Measurements from ENCODE around the gene IRF7.

The IRF7 gene

DNA sequence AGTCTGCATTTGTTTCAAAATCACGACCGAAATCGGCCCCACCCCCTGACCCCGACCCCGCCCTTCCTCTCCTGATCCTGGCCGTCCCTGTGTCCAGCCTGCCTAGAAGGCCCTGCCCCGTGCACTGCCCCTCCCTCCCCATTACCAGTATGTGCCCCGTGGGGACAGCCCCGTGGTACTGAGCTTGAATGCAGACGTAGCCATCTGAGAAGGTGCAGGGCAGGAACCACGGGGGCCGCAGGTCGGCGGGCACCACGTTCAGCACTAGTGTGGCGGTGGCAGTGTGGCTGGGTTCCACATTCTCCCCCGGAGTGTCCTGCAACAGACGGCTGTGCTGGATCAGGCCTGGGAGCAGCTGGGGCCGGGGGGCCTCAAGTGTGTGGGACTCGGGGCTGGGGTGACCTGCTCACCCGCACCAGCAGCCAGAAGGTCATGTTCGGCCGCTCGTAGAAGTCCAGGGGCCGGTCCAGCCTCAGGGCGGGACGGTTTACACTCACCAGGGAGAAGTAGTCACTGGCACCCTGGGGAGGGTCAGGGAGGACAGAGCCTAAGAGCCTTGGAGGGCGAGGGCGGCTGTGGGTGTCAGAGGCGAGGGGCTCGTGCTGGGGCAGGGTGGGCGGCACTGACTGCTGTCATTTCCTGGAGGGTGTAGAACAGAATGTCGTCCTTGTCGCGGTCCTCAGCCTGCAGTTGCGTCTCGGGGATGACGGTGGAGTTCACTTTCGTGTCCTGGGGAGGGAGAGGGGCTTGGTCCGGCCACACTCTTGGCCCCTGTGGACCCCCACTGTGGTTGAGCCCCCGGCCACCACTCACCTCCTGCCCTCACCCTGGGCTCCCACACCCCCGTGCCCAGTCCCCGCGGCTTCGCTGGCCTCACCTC, 5.4 kb upstream of the IRF7 start:
- no peak for DNase-seq

DNA sequence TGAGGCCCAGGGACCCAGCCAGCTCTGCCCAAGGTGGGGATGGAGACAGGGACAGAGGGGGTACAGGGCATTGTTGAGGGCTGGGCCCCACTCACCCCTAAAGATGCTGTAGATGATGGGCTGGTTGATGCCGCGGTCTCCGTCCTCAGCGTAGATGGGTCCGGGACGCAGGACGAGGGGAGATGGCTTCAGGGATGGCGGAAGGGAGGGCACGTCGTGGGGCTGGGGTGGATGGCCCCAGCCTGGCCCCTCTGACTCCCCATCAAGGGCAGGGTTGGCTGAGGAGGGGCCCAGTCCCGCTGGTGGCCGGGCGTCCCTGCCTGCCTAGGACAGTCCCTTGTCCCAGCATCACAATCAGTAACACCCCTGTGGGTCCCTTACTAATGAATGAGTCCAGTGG, 4.5 kb upstream of the IRF7 start:
- no peak for DNase-seq

DNA sequence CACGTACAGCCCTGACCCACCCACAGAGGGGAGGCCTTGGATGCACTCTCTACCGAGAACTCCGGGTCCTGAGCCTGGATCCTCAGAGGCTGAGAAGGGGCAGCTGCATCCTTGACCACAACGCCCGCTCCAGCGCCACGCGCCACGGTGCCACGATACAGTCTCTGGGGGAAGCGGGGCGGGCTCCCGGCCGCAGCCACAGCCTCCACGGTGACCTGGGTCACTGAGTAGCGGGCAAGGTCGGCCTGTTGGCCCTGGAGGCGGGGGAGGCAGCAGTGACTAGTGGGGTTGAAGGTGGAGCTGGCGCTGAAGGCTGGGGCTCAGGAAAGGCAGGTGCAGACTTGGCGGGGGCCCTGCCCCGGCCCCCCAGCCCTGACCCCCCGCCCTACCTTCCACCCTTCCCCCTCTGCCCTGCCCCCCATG, 3.9 kb upstream of the IRF7 start:
- no peak for DNase-seq

DNA sequence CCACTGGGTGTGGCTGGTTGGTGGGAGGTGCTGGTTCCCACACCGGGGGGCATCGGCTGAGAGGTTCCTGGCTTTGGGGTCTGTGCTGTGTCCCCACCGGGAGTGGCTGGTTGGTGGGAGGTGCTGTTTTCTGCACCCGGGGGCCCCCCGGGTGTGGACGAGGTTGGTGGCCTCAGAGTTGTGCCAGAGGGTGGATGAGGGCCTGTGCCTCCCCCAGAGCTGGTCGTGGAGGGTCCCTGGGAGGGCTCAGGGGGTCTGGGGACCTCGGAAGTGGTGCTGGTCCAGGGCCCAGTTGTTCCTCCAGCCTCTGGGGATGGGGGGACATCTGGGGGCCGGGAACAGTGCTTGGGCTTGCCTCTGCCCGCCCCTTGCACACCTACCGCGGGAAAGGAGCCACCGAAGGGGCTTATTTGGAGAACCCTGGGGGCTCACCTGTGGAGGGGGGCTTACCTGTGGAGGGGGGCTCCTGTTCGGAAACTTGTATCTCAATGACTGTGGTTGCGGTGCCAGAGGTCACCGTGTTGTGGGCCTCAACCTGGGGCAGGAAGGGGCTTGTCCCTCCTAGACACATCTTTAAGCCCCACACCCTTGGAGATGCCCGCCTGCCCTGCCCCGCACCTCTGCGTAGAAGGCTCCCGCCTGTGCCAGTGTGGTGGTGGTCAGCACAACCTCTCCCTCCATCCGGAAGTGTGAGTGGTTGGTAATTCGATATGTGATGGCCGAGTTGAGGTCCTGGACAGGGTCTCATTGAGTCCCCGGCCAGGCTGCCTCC, 3.3 kb upstream of the IRF7 start:
- DNase-seq: no peak

DNA sequence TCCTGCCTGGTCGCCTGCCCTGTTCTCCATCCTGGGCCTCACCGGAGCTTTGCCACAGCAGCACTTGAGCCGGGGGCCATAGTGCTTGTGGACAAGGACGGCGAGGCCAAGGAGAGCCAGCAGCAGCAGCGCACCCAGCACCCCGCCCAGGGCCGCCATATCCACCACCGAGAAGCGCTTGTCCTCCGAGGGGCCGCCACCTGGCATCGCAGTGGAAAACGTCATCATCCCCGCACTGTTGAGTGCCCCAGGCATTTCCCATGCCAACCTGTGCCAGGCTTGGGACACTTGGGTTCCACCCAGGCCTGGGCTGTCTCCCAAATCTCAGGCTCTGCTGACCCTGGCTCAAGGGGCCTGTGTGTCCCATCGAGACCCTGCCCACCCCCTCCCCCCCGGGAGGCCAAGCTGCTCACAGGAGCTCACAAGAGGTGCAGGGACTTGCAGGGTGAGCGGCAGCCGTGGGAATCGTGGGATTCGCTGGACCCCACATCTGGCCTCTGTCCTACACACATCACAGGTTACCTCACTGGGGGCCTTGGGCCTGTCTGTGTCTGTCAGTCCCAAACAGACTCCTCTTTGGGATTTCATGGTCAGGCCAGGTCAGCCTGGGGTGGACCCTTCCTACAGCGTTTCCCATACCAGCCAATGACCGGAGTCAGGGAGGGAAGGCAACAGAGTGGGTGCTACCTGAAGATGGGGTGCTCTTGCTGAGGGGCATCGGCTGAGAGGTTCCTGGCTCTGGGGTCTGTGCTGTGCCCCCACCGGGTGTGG, 2.3 kb upstream of the IRF7 start:
- DNase-seq: no peak

DNA sequence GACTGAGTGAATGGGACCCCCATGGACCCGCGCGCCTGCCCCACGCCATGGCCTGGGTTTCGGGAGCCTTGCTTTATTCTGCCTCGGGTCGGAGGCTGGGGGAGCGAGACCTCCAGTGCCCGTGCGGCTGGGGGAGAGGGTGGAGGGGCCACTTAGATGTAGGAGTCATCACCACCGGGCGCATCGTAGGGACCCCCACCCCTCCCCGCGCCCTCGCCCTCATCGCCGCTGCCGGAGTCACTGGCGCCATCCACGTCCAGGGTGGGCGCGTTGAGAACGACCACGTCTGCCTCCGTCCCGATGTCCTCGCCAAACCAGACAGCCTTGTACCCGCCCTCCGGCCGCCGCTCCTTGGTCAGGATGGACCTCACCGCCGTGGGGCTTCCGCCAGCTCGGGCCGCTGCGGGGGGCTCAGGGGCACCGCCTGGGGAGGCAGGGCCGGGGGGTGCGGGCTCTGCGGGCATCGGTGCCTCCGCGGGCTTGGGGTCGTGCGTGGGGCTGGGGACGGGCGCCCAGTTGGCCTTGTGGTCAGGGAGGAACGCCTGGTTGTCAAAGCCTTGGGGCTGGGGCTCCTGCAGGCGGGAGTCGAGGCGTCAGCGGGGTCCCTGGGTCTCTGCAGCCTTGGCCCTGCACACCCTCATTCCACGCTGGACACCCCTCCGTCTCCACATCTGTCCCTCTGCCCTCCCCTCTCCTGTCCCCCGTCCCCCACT, 1.6 kb upstream of the IRF7 start:
- DNase-seq: no peak

DNA sequence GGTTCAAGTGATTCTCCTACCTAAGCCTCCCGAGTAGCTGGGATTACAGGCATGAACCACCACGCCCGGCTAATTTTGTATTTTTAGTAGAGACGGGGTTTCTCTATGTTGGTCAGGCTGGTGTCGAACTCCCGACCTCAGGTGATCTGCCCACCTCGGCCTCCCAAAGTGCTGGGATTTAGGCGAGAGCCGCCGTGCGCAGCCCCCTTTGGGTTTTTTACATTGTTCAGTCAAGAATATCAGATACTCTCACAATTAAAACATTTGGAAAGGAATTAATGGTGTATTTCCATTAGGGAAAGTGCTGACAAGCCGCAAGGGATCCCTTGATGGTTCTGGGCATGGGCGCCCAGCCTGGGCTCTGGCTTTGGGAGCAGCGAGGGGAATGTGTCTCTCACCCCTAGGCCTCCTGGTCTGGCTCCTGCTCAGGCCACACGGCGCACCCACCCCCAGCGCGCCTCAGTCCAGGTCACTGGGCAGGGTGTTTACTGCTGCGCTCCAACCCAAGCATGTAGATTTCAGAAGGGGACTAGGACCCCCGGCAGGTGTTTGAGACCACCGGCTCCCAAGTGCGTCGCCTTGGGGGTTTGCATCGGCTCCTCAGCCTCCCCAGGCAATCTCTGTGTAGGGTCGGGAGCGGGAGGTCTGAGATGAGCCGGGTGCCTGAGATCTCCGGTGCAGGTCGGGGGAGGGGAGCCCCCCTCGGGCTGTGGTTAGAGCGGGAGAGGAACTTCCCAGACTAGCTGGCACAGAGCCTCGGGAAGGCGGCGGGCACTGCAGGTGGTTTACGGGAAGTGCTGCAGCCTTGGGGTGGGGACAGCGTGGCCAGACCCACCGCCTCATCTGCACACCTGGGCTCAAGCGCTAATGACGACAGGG, 809 bp upstream of the IRF7 start:
- no peak for DNase-seq

DNA sequence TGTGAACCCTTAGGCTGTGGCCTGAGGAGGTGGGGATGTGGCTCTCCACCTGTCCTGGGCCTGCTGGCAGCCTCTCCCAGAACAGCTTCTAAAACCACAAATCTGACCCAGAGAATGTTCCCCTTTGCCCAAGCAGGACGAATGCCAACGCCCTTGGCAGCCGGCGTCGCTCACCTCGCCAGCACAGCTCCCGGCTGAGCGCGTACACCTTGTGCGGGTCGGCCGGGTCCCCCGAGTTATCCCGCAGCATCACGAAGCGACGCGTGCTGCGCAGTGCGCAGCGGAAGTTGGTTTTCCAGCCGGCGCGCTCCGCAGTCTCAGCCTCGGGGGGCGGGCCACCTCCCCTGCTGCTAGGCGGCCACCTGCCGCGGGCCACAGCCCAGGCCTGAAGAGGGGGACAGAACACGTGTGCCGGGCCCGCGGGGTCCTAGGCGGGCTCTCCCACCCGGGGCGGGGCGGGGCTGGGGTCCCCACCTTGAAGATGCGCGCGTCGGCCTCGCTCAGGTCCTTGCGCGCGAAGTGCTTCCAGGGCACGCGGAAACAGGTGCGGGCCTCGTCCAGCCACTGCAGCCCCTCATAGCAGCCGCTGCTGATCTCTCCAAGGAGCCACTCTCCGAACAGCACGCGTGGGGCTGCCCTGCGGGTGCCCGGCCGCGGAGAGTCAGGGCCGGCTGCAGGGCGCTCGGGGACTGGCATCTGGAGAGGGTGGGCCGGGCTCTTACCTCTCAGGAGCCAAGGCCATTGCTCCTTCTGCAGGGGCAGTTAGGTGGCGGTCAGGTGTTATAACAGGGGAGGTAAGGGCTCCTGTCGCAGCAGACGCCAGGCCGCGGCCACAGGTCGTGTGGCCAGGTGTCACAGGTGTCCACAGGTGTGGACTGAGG, 887 bp downstream of the IRF7 start:
- DNase-seq: no peak

DNA sequence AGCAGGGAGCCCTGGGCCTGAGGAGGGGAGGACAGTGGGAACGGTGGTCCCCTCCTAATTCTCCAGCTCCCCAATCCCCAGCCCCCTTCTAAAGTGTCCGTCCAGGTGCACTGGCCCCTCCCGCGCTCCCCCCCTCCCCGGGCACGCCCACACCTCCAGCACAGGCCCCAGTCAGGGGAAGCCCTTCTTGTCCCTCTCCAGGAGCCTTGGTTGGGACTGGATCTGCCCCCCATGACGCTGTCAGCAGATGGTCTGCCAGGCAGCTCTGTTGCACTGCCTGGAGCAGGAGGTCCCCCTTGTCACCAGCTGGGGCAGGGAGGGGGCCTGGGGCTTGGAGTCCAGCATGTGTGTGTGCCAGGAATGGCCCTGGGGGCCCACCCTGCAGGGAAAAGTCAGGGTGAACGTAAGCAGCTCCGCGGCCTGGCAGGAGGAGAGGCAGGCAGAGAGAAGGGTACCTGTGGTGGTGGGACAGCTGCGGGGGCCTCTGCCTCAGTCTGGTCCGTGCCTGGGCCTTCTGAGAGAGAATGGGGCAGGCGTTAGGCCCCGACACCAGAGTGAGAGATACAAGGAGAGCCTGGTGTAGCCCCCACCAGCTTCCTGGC, 1.6 kb downstream of the IRF7 start:
- no peak for DNase-seq

DNA sequence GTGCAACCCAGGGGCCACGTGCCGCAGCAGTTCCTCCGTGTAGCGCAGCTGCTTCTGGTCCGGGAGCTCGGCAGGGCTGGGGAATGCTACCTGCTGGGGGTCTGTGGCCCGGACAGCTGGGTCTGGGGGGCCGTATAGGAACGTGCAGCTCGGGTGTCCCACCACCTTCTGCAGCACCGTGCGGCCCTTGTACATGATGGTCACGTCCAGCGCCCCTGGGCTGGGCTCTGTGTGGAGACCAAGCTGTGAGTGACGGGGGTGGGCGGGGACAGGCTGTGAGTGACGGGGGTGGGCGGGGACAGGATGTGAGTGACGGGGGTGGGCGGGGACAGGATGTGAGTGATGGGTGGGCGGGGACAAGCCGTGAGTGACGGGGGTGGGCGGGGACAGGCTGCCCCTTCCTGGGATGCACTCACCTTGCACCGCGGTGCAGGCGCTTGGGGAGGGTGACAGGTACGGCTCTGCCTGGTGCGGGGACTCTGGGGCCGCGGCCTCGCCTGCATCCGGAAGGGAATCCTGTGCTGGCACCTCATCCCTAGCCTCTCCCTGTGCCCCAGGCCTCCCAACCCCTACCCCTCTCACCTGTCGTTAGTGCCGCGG, 2.3 kb downstream of the IRF7 start:
- DNase-seq: peak; percentile 30

DNA sequence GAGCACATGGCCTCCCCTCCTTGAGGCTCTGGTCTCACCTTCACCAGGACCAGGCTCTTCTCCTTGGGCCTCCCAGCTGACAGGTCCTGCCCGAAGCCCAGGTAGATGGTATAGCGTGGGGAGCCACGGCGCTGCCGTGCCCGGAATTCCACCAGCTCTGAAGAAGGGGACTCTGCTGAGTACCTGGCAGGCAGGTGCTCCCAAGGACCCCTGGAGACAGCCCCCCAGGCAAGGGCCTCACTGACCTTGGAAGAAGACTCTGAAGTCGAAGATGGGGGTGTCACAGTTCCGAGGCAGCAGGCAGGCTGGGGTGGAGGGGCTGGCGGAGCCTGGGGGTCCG, 2.8 kb downstream of the IRF7 start:
- DNase-seq: no peak

DNA sequence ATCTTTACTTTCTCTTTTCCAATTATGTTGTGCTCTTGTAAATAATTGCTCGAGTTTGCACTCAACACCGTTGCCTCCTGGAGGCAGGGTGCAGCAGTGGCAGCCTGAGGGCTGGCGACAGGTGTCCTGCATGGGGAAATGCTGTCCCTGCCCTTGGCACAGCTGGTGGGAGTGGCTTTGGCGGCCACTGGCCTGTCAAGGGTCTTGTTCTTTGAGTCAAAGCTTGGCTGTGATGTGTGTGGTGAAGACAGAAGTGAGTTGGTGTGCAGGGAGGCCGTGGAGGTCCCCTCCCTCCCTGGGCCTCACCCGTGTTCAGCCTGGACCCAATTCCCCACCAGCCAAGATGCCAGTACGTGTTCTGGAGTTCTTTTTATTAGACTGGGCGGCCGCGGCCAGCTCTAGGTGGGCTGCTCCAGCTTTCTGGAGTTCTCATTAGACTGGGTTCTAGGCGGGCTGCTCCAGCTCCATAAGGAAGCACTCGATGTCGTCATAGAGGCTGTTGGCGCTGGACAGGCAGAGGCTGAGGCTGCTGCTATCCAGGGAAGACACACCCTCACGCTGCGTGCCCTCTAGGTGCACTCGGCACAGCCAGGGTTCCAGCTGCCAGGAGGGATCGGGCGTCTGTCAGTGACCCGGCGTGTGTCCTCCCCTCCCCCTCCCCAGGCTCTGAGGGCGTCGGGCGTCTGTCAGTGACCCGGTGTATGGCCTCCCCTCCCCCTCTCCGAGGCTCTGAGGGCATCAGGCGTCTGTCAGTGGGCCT, 3.4 kb downstream of the IRF7 start:
- no peak for DNase-seq

DNA sequence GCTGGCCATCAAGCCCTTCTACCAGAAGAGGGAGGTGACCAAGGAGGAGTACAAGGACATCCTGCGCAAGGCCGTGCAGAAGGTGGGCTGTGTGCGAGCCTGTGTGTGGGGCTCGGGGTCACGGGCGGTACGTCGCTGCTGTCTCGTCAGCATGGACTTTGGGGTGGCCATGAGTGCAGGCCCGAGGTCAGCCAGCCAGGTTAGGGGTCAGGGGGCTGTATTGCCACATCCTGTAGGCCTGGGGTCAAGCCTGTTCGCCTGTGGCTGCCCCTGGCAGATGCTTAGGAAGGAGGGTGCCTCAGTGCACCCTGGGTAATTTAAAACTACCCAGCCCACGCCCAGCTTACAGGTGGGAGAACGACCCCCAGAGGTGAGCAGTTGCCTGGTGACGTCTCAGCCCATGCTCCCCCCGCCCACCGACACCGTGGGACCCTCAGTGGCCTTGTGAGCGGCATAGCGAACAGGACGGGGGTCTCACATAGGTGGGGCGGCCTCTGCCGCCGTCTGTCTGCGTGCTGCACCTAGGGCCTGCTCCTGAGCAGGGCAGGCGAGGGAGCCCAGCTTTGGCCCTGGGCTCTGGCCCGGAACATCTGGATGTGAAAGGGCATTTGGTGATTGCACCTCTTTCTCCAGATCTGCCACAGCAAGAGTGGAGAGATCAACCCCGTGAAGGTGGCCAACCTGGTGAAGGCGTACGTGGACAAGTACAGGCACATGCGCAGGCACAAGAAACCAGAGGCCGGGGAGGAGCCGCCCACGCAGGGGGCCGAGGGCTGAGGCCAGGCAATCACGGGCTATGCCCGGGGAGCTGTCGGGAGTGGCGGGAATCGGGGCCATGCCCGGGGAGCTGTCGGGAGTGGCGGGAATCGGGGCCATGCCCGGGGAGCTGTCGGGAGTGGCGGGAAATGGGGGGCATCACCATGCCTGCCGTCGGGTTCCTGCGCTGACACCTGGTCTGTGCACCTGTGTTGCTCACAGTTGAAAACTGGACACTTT, 4.5 kb downstream of the IRF7 start:
- no peak for DNase-seq

DNA sequence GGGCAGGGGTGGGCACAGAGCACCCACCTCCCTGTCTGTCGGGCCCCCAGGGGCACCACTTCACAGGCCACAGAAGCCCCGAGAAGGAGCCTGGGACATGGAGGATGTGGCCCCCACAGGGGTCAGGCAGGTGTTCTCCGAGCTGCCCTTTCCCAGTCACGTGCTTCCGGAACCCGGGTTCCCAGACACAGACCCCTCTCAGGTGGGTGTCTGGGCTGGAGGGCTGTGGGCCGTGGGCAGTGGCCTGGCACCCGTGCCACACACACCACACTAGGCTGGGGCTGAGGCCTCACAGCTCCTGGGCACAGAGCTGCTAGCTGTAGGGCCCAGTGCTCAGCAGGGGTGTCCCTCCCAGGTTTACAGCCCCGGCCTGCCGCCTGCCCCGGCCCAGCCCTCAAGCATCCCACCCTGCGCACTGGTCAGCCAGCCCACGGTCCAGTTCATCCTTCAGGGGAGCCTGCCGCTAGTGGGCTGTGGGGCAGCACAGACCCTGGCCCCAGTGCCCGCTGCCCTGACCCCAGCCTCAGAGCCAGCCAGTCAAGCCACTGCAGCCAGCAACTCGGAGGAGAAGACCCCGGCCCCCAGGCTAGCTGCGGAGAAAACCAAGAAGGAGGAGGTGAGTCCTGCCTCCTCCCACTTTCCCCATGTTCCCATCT, 5.5 kb downstream of the IRF7 start:
- DNase-seq: no peak

DNA sequence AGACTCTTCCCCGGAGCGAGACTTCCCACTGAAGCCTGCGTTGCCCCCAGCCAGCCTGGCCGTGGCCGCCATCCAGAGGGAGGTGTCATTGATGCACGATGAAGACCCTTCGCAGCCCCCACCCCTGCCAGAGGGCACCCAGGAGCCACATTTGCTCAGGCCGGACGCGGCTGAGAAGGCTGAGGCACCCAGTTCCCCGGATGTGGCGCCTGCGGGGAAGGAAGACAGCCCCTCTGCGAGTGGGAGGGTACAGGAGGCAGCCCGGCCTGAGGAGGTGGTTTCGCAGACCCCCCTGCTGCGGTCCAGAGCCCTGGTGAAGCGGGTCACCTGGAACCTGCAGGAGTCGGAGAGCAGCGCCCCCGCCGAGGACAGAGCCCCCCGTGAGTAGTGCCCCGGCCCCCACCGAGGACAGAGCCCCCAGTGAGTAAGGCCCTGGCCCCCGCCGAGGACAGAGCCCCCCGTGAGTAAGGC, 6.4 kb downstream of the IRF7 start:
- no peak for DNase-seq

DNA sequence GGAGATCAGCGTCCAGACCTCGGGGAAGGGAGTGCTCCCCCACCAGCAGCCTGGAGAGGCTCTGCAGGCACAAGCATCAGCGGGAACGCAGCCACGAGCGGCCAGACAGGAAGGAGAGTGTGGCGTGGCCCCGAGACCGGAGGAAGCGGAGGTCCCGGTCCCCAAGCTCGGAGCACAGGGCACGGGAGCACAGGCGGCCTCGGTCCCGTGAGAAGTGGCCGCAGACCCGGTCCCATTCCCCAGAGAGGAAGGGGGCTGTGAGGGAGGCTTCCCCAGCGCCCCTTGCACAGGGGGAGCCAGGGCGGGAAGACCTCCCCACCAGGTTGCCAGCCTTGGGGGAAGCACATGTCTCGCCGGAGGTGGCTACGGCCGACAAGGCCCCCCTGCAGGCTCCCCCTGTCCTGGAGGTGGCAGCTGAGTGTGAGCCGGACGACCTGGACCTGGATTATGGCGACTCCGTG, 6.9 kb downstream of the IRF7 start:
- no peak for DNase-seq

All from fibroblast of skin of back (primary cell).